Choroid plexus epithelial cell (primary cell): Measurements from ENCODE around the gene WDR77.
A peak's percentile ranks its signal among the peaks of the same experiment; 100 is the strongest.

ENCODE experiments used
- DNase-seq: peaks from one replicate; pipeline ENCODE4 v3.0.0-alpha.2; 2010; ENCODE audit warnings: low read depth
- H3K4me3 ChIP-seq: 2 replicates; pipeline ENCODE4 v1.5.1; 2011; ENCODE audit warnings: low read depth, mild to moderate bottlenecking, control low read depth, low read length, moderate library complexity
- TF ChIP-seq, protein P1 (sequence below): conservative IDR thresholded peaks from 2 replicates; pipeline ENCODE4 v1.5.1; 2011; ENCODE audit warnings: low read depth, mild to moderate bottlenecking, control low read depth, inconsistent platforms, low read length, moderate library complexity

WDR77 gene

DNA sequence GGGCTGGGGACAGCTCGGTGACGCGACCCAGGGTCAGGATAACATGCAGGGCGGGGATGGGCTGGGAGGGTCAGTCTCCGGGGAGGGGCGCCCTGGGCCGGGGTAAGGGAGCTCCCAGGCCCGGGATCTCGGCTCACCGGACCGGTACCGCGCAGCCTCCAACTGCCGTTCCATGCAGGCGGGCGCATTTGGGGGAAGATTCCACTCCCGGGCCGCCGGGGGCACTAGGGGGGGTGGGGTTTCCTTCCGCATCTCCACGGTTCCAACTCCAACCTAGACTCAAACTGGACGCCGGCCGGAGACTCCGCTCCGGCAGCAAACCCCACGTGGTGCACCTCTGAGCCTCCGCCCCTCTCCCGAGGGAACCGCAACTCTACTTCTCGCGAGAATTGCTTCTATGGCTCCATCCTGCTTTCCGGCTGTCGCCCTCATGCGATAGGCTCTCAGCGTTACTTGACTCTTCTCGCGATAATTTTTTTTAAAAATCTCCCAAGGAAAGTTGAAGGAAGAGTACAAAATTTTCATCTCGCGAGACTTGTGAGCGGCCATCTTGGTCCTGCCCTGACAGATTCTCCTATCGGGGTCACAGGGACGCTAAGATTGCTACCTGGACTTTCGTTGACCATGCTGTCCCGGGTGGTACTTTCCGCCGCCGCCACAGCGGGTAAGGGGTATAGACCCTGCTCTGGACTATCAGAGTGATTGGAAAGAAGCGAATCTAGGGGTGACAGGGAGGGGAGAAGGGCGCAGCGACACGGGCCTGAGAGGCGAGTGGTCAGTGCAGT, at the start of gene WDR77, which contains the start of gene ATP5PB:
Gene WDR77 (minus strand): TSS at position 339 of the 785 bp plus-strand sequence. CDS start 87 bp downstream, at position 252.
Gene ATP5PB (plus strand): TSS at position 547 of the 785 bp plus-strand sequence. CDS start 78 bp downstream, at position 625.
- TF ChIP-seq, protein P1, sequence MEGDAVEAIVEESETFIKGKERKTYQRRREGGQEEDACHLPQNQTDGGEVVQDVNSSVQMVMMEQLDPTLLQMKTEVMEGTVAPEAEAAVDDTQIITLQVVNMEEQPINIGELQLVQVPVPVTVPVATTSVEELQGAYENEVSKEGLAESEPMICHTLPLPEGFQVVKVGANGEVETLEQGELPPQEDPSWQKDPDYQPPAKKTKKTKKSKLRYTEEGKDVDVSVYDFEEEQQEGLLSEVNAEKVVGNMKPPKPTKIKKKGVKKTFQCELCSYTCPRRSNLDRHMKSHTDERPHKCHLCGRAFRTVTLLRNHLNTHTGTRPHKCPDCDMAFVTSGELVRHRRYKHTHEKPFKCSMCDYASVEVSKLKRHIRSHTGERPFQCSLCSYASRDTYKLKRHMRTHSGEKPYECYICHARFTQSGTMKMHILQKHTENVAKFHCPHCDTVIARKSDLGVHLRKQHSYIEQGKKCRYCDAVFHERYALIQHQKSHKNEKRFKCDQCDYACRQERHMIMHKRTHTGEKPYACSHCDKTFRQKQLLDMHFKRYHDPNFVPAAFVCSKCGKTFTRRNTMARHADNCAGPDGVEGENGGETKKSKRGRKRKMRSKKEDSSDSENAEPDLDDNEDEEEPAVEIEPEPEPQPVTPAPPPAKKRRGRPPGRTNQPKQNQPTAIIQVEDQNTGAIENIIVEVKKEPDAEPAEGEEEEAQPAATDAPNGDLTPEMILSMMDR, result no peak
- peak within 1 kb of the TSS; percentile 98 for H3K4me3 ChIP-seq
- peak; percentile 99 for DNase-seq

GRCh38 chr1:111497592-111497991, 48.5 kb upstream of the WDR77 start:
- H3K4me3 ChIP-seq, result no peak overlapping the region
- TF ChIP-seq, protein P1, result no peak
- no peak for DNase-seq

GRCh38 chr1:111496398-111496797, 47.3 kb upstream of the WDR77 start:
- H3K4me3 ChIP-seq, result no peak overlapping the region
- TF ChIP-seq, protein P1, result no peak
- DNase-seq, result no peak

GRCh38 chr1:111491070-111491469, 42.0 kb upstream of the WDR77 start:
- H3K4me3 ChIP-seq, result no peak overlapping the region
- TF ChIP-seq, protein P1, result no peak

GRCh38 chr1:111490220-111490619, 41.2 kb upstream of the WDR77 start:
- H3K4me3 ChIP-seq, result no peak overlapping the region
- no peak for DNase-seq

More at GRCh38 chr1:111491070-111491469, 42.0 kb upstream of the WDR77 start:
- no peak for DNase-seq

GRCh38 chr1:111489604-111490003, 40.5 kb upstream of the WDR77 start:
- DNase-seq, result peak; percentile 54
- H3K4me3 ChIP-seq, result no peak overlapping the region
- TF ChIP-seq, protein P1, result no peak

More at GRCh38 chr1:111490220-111490619, 41.2 kb upstream of the WDR77 start:
- TF ChIP-seq, protein P1, result no peak

- TF ChIP-seq, protein P1, result no peak
- H3K4me3 ChIP-seq, result no peak overlapping the region
- DNase-seq, result no peak
Measured at GRCh38 chr1:111488669-111489068, 39.6 kb upstream of the WDR77 start.
